WTC11 (cell line): Measurements from ENCODE around the gene HES3. TPM values are rescaled to one million over a fixed set of nuclear protein-coding genes. Genes with fewer than 3 reads are reported as not detected.
A peak's percentile ranks its signal among the peaks of the same experiment; 100 is the strongest.

Source experiments
- ATAC-seq: fragments of 200-7000 bp; cut with Tn5 transposase; 2 replicates; pipeline ENCODE4 v1.10.0; 2021; ENCODE audit warnings: mild to moderate bottlenecking, moderate library complexity
- CTCF ChIA-PET: fragments of 300-600 bp; sonication (Branson Sonifier 250); formaldehyde crosslinking; loops from one replicate; lab custom pipeline; 2021; ENCODE audit warnings: antibody characterized with exemption; lab: Charles Lee
- POLR2A ChIA-PET: fragments of 350-600 bp; sonication (Branson Sonifier 250); formaldehyde crosslinking; loops from one replicate; lab custom pipeline; 2021; ENCODE audit warnings: antibody characterized with exemption; lab: Charles Lee
- DNase-seq: peaks from one replicate; pipeline ENCODE4 v3.0.0; 2021; ENCODE audit warnings: low spot score
- H3K27ac Mint-ChIP-seq: 2 replicates; pipeline ENCODE4 v1.8.0; 2021; ENCODE audit warnings: mixed read lengths
- H3K27me3 Mint-ChIP-seq: 2 replicates; pipeline ENCODE4 v1.8.0; 2021; ENCODE audit warnings: low read depth, mild to moderate bottlenecking, moderate library complexity, mixed read lengths
- H3K36me3 Mint-ChIP-seq: 2 replicates; pipeline ENCODE4 v1.8.0; 2021; ENCODE audit warnings: mixed read lengths
- H3K4me1 Mint-ChIP-seq: 2 replicates; pipeline ENCODE4 v1.8.0; 2022; ENCODE audit warnings: mixed read lengths
- H3K4me3 Mint-ChIP-seq: 2 replicates; pipeline ENCODE4 v1.8.0; 2021; ENCODE audit warnings: mild to moderate bottlenecking, moderate library complexity, mixed read lengths
- H3K9me3 Mint-ChIP-seq: 2 replicates; pipeline ENCODE4 v1.8.0; 2021; ENCODE audit warnings: mixed read lengths
- ATF3 ChIP-seq: sonication (generic); formaldehyde crosslinking; conservative IDR thresholded peaks from 2 replicates; pipeline ENCODE4 v1.8.1; 2022; ENCODE audit warnings: mild to moderate bottlenecking, missing genetic modification reagents
- CDX4 ChIP-seq: fragments of 250-450 bp; sonication (Bioruptor Pico); IDR thresholded peaks from 2 replicates; pipeline ENCODE4 v1.9.0; 2021; ENCODE audit warnings: moderate library complexity, mild to moderate bottlenecking, inconsistent platforms, borderline replicate concordance
- CTCF ChIP-seq: fragments of 200-600 bp; IDR thresholded peaks from 2 replicates; pipeline ENCODE4 v1.8.0; 2022; ENCODE audit warnings: antibody characterized with exemption
- ETV6 ChIP-seq: sonication (generic); formaldehyde crosslinking; IDR thresholded peaks from 2 replicates; pipeline ENCODE4 v1.8.1; 2022; ENCODE audit warnings: mild to moderate bottlenecking, missing genetic modification reagents
- GTF2I ChIP-seq: fragments of 250-450 bp; sonication (Bioruptor Pico); conservative IDR thresholded peaks from 2 replicates; pipeline ENCODE4 v1.4.0; 2021; ENCODE audit warnings: mild to moderate bottlenecking
- IRF1 ChIP-seq: sonication (generic); formaldehyde crosslinking; IDR thresholded peaks from 2 replicates; pipeline ENCODE4 v1.8.0; 2023; ENCODE audit warnings: missing genetic modification reagents
- NFYB ChIP-seq: sonication (generic); formaldehyde crosslinking; conservative IDR thresholded peaks from 2 replicates; pipeline ENCODE4 v1.8.0; 2022; ENCODE audit warnings: low read depth, missing genetic modification reagents
- NR1H2 ChIP-seq: sonication (generic); formaldehyde crosslinking; IDR thresholded peaks from 2 replicates; pipeline ENCODE4 v1.9.0; 2021; ENCODE audit warnings: mild to moderate bottlenecking, moderate library complexity, missing genetic modification reagents
- PREB ChIP-seq: sonication (generic); formaldehyde crosslinking; IDR thresholded peaks from 2 replicates; pipeline ENCODE4 v1.8.1; 2022; ENCODE audit warnings: mild to moderate bottlenecking, missing genetic modification reagents, moderate library complexity, borderline replicate concordance
- PRRX2 ChIP-seq: fragments of 250-450 bp; sonication (Bioruptor Pico); IDR thresholded peaks from 2 replicates; pipeline ENCODE4 v1.8.0; 2021; ENCODE audit warnings: mild to moderate bottlenecking
- RELA ChIP-seq: sonication (generic); formaldehyde crosslinking; IDR thresholded peaks from 2 replicates; pipeline ENCODE4 v1.8.1; 2022; ENCODE audit warnings: missing genetic modification reagents, mild to moderate bottlenecking, borderline replicate concordance
- SOX15 ChIP-seq: fragments of 250-450 bp; sonication (Bioruptor Pico); IDR thresholded peaks from 2 replicates; pipeline ENCODE4 v1.9.0; 2021; ENCODE audit warnings: mild to moderate bottlenecking
- ZNF121 ChIP-seq: sonication (generic); formaldehyde crosslinking; IDR thresholded peaks from 2 replicates; pipeline ENCODE4 v1.8.0; 2023; ENCODE audit warnings: missing genetic modification reagents
- ZNF263 ChIP-seq: sonication (generic); formaldehyde crosslinking; IDR thresholded peaks from 2 replicates; pipeline ENCODE4 v1.8.1; 2022; ENCODE audit warnings: low read depth, mild to moderate bottlenecking, moderate library complexity, missing genetic modification reagents
- ZNF281 ChIP-seq: sonication (generic); formaldehyde crosslinking; IDR thresholded peaks from 2 replicates; pipeline ENCODE4 v1.8.0; 2023; ENCODE audit warnings: mild to moderate bottlenecking, missing genetic modification reagents
- ZNF671 ChIP-seq: fragments of 250-450 bp; sonication (Bioruptor Pico); IDR thresholded peaks from 2 replicates; pipeline ENCODE4 v1.8.0; 2021; ENCODE audit warnings: mild to moderate bottlenecking
- total RNA-seq: library from RNA; stranded (reverse); gene quantifications from 3 replicates; pipeline ENCODE4 v1.2.3, GENCODE V29; 2021

The HES3 gene
- total RNA-seq, 1 experiment from 2014 or later: 74.7 TPM

GRCh38 chr1:6251233-6251632 is 7.3 kb downstream of the HES3 start:
- H3K9me3 Mint-ChIP-seq: no peaks in the 10 kb centered on the region
- peak; percentile 10 for DNase-seq
- H3K27ac Mint-ChIP-seq: no peak overlapping the region
- peaks cover 10% of the 10 kb centered on the region for H3K4me1 Mint-ChIP-seq
- H3K36me3 Mint-ChIP-seq: no peaks in the 10 kb centered on the region
- CTCF ChIA-PET: interaction anchor here (0.6 to 9.0 kb wide), 4 partner anchors 11 to 187 kb away, joined by 3 to 164 read pairs (median 62); partner anchors contain the start of genes GPR153 and ICMT
- no peak for TF ChIP-seq ETV6 (CRISPR knock-in tag)
- no peak for TF ChIP-seq RELA
- TF ChIP-seq ZNF121 (CRISPR knock-in tag): no peak
- no peak for TF ChIP-seq ZNF263
- no peak for TF ChIP-seq NR1H2 (CRISPR knock-in tag)
- no peak for TF ChIP-seq CTCF
- no peak for ATAC-seq
- H3K27me3 Mint-ChIP-seq: peaks cover 52% of the 10 kb centered on the region
- H3K4me3 Mint-ChIP-seq: no peak overlapping the region
- POLR2A ChIA-PET: no interaction called here

- H3K36me3 Mint-ChIP-seq: no peaks in the 10 kb centered on the region
- H3K9me3 Mint-ChIP-seq: no peaks in the 10 kb centered on the region
- no peak overlapping the region for H3K4me3 Mint-ChIP-seq
- H3K27ac Mint-ChIP-seq: no peak overlapping the region
- no peak for DNase-seq
- peaks cover 7% of the 10 kb centered on the region for H3K4me1 Mint-ChIP-seq
- TF ChIP-seq PRRX2 (CRISPR knock-in tag) (no peak), ZNF281 (CRISPR knock-in tag) (no peak), ATF3 (CRISPR knock-in tag) (no peak), NFYB (CRISPR knock-in tag) (no peak), CDX4 (CRISPR knock-in tag) (no peak), PREB (CRISPR knock-in tag) (no peak), IRF1 (CRISPR knock-in tag) (no peak), SOX15 (CRISPR knock-in tag) (no peak), GTF2I (CRISPR knock-in tag) (no peak), ZNF671 (CRISPR knock-in tag) (no peak)
- CTCF ChIA-PET: interaction anchor here (0.6 to 9.0 kb wide), 8 partner anchors 10 to 189 kb away, joined by 3 to 164 read pairs (median 4); partner anchors contain the start of gene GPR153
- POLR2A ChIA-PET: no interaction called here
- no peak for ATAC-seq
- H3K27me3 Mint-ChIP-seq: peaks cover 50% of the 10 kb centered on the region
Observed at GRCh38 chr1:6251681-6252373, 7.8 kb downstream of the HES3 start.
